IMR-90 (cell line): ENCODE measurements around the gene COL6A3. TPM values are rescaled to one million over a fixed set of nuclear protein-coding genes. Genes with fewer than 3 reads are reported as not detected.

ENCODE experiments used
- ATAC-seq: fragments of 200-7000 bp; cut with Tn5 transposase; 2 replicates; pipeline ENCODE4 v1.9.1; 2020; ENCODE audit warnings: low read depth, mild to moderate bottlenecking, moderate library complexity
- BruUV-seq: library from RNA; stranded (reverse); fragments of 400-500 nt; replicated peaks from 2 replicates; lab custom pipeline; 2021; lab: Mats Ljungman, UMichigan
- CTCF ChIA-PET: fragments of 300-600 bp; formaldehyde crosslinking; extraction: SDS; loops from one replicate; lab custom pipeline; 2021; ENCODE audit warnings: antibody characterized with exemption; lab: Yijun Ruan, JAX
- POLR2A ChIA-PET: fragments of 300-600 bp; sonication (Branson Sonifier 250); formaldehyde crosslinking; loops from one replicate; lab custom pipeline; 2022; ENCODE audit warnings: antibody characterized with exemption; ENCODE audit not compliant: unreplicated experiment; lab: Charles Lee
- DNase-seq: peaks from one replicate; pipeline ENCODE4 v3.0.0; 2013
- H2AFZ ChIP-seq: replicated peaks from 2 replicates; pipeline ENCODE3; 2013; ENCODE audit warnings: low read length, mild to moderate bottlenecking; ENCODE audit not compliant: poor library complexity
- H2AK5ac ChIP-seq: 2 replicates; pipeline ENCODE4 v1.6.1; 2013; ENCODE audit warnings: low read depth, low read length, inconsistent platforms
- H2AK9ac ChIP-seq: replicated peaks from 2 replicates; pipeline ENCODE3; 2013; ENCODE audit warnings: mild to moderate bottlenecking, low read depth, low read length, moderate library complexity; ENCODE audit not compliant: poor library complexity
- H2BK120ac ChIP-seq: 2 replicates; pipeline ENCODE4 v1.6.1; 2013; ENCODE audit warnings: low read depth, low read length, inconsistent platforms
- H2BK15ac ChIP-seq: 3 replicates; pipeline ENCODE4 v1.6.1; 2013; ENCODE audit warnings: low read depth, low read length, inconsistent platforms
- H2BK20ac ChIP-seq: 2 replicates; pipeline ENCODE4 v1.6.1; 2013; ENCODE audit warnings: low read depth, mild to moderate bottlenecking, inconsistent platforms, low read length, moderate library complexity
- H2BK5ac ChIP-seq: 2 replicates; pipeline ENCODE4 v1.6.1; 2013; ENCODE audit warnings: mild to moderate bottlenecking, low read depth, low read length, inconsistent platforms; ENCODE audit not compliant: poor library complexity, severe bottlenecking
- H3K14ac ChIP-seq: replicated peaks from 2 replicates; pipeline ENCODE4 v1.6.1; 2013; ENCODE audit warnings: low read depth, low read length, inconsistent platforms
- H3K18ac ChIP-seq: 2 replicates; pipeline ENCODE4 v1.6.1; 2013; ENCODE audit warnings: low read depth, low read length, control low read depth
- H3K23ac ChIP-seq: 2 replicates; pipeline ENCODE4 v1.6.1; 2013; ENCODE audit warnings: low read depth, low read length, inconsistent platforms
- H3K27ac ChIP-seq: 2 replicates; pipeline ENCODE4 v1.5.1; 2013; ENCODE audit warnings: mild to moderate bottlenecking, control low read depth, low read length; ENCODE audit not compliant: insufficient read depth
- H3K27me3 ChIP-seq: 2 replicates; pipeline ENCODE4 v1.6.1; 2013; ENCODE audit warnings: low read length; ENCODE audit not compliant: control insufficient read depth, insufficient read depth
- H3K36me3 ChIP-seq: 2 replicates; pipeline ENCODE4 v1.6.1; 2013; ENCODE audit warnings: low read length, mixed read lengths; ENCODE audit not compliant: control insufficient read depth, insufficient read depth
- H3K4ac ChIP-seq: 2 replicates; pipeline ENCODE4 v1.6.1; 2013; ENCODE audit warnings: low read depth, low read length, inconsistent platforms
- H3K4me1 ChIP-seq: 2 replicates; pipeline ENCODE4 v1.6.1; 2013; ENCODE audit warnings: low read length, mixed read lengths; ENCODE audit not compliant: control insufficient read depth, insufficient read depth
- H3K4me2 ChIP-seq: 2 replicates; pipeline ENCODE4 v1.6.1; 2013; ENCODE audit warnings: low read depth, mild to moderate bottlenecking, control low read depth, low read length, moderate library complexity
- H3K4me3 ChIP-seq: 2 replicates; pipeline ENCODE4 v1.5.1; 2013; ENCODE audit warnings: low read depth, mild to moderate bottlenecking, control low read depth, low read length, moderate library complexity; ENCODE audit not compliant: insufficient read depth
- H3K56ac ChIP-seq: 2 replicates; pipeline ENCODE4 v1.6.1; 2013; ENCODE audit warnings: low read length, inconsistent platforms; ENCODE audit not compliant: insufficient read depth; ENCODE audit errors: extremely low read depth
- H3K79me1 ChIP-seq, 2 experiments: 2 replicates each; pipeline ENCODE4 v1.6.1; 2013; ENCODE audit warnings: low read length in 2 of 2, inconsistent platforms in 1 of 2, low read depth in 1 of 2
- H3K9ac ChIP-seq: 2 replicates; pipeline ENCODE4 v1.6.1; 2013; ENCODE audit warnings: low read depth, low read length, control low read depth
- H3K9me1 ChIP-seq: 2 replicates; pipeline ENCODE4 v1.6.1; 2013; ENCODE audit warnings: low read length, inconsistent platforms; ENCODE audit not compliant: insufficient read depth
- H3K9me3 ChIP-seq: 2 replicates; pipeline ENCODE4 v1.6.1; 2013; ENCODE audit warnings: low read length; ENCODE audit not compliant: control insufficient read depth, insufficient read depth
- H4K20me1 ChIP-seq: 2 replicates; pipeline ENCODE4 v1.6.1; 2013; ENCODE audit warnings: low read length, inconsistent platforms; ENCODE audit not compliant: insufficient read depth
- H4K5ac ChIP-seq: 2 replicates; pipeline ENCODE4 v1.6.1; 2013; ENCODE audit warnings: mild to moderate bottlenecking, low read depth, low read length, control low read depth
- H4K8ac ChIP-seq, 2 experiments: 2 replicates each; pipeline ENCODE4 v1.6.1; 2013; ENCODE audit warnings: low read depth in 2 of 2, low read length in 2 of 2, control low read depth in 1 of 2, inconsistent platforms in 1 of 2
- H4K91ac ChIP-seq: 2 replicates; pipeline ENCODE4 v1.6.1; 2013; ENCODE audit warnings: low read depth, low read length, inconsistent platforms; ENCODE audit not compliant: insufficient read depth
- BHLHE40 ChIP-seq: fragments of 150-350 bp; IDR thresholded peaks from 2 replicates; pipeline ENCODE4 v1.6.1; 2016; ENCODE audit warnings: mild to moderate bottlenecking, low read depth, low read length
- CEBPB ChIP-seq: IDR thresholded peaks from 2 replicates; pipeline ENCODE4 v1.6.1; 2012; ENCODE audit warnings: low read depth, low read length, improper control_type of control experiment
- CHD1 ChIP-seq: IDR thresholded peaks from 2 replicates; pipeline ENCODE4 v1.6.1; 2012; ENCODE audit warnings: low read depth, low read length, improper control_type of control experiment
- FOS ChIP-seq: fragments of 150-350 bp; IDR thresholded peaks from 2 replicates; pipeline ENCODE4 v1.6.1; 2016; ENCODE audit warnings: low read depth, low read length
- MAFK ChIP-seq: IDR thresholded peaks from 2 replicates; pipeline ENCODE4 v1.6.1; 2012; ENCODE audit warnings: low read depth, low read length, improper control_type of control experiment
- MAZ ChIP-seq: IDR thresholded peaks from 2 replicates; pipeline ENCODE4 v1.6.1; 2012; ENCODE audit warnings: low read depth, mild to moderate bottlenecking, low read length, improper control_type of control experiment, moderate library complexity, borderline replicate concordance
- MXI1 ChIP-seq: IDR thresholded peaks from 2 replicates; pipeline ENCODE4 v1.6.1; 2012; ENCODE audit warnings: low read depth, mild to moderate bottlenecking, low read length, moderate library complexity, borderline replicate concordance
- NFE2L2 ChIP-seq: fragments of 150-350 bp; IDR thresholded peaks from 2 replicates; pipeline ENCODE4 v1.6.1; 2016; ENCODE audit warnings: low read depth, mild to moderate bottlenecking, low read length
- POLR2A ChIP-seq: IDR thresholded peaks from 2 replicates; pipeline ENCODE4 v1.6.1; 2012; ENCODE audit warnings: mild to moderate bottlenecking, low read depth, low read length
- RAD21 ChIP-seq: IDR thresholded peaks from 2 replicates; pipeline ENCODE4 v1.6.1; 2012; ENCODE audit warnings: low read length, improper control_type of control experiment
- RCOR1 ChIP-seq: IDR thresholded peaks from 2 replicates; pipeline ENCODE4 v1.6.1; 2012; ENCODE audit warnings: mild to moderate bottlenecking, low read length, improper control_type of control experiment; ENCODE audit not compliant: insufficient replicate concordance
- RFX5 ChIP-seq: IDR thresholded peaks from 2 replicates; pipeline ENCODE4 v1.8.0; 2012; ENCODE audit warnings: low read depth, mild to moderate bottlenecking, low read length, moderate library complexity
- SMC3 ChIP-seq: fragments of 150-350 bp; IDR thresholded peaks from 2 replicates; pipeline ENCODE4 v1.6.1; 2016; ENCODE audit warnings: low read depth, mild to moderate bottlenecking, antibody characterized with exemption, low read length, moderate library complexity
- WGBS, 2 experiments: methylation state at CpG; one replicate each; pipeline versions ENCODE4 v1.1.5 to v1.1.7; 2013; ENCODE audit warnings: missing lambda C conversion rate in 2 of 2; ENCODE audit not compliant: insufficient read length in 1 of 2; ENCODE audit errors: extremely low coverage in 2 of 2; 5-methylcytosine and 5-hydroxymethylcytosine counted together
- dilution Hi-C: fragments of 300-500 bp; cut with HindIII; formaldehyde crosslinking; loops from one replicate; pipeline ENCODE4 v1.14.3; 2018; ENCODE audit warnings: low sequenced_read_pairs; ENCODE audit not compliant: unreplicated experiment
- in situ Hi-C: fragments of 300-500 bp; cut with MboI; formaldehyde crosslinking; loops from 3 replicates; pipeline ENCODE4 v1.14.3; 2019; ENCODE audit warnings: low sequenced_read_pairs, inconsistent platforms, mixed read lengths
- intact Hi-C: fragments of 100-400 bp; cut with micrococcal nuclease; formaldehyde crosslinking; loops from 2 replicates; pipeline ENCODE4 v1.10.0; 2022
- polyA plus RNA-seq, 3 experiments: library from polyadenylated mRNA; depleted of rRNA; stranded (reverse); fragments of >200 nt; gene quantifications; 2 replicates each; pipeline ENCODE4 v1.2.3, GENCODE V29; 2012; ENCODE audit warnings: low replicate concordance in 1 of 3
- total RNA-seq: library from RNA; depleted of rRNA; stranded (reverse); fragments of >200 nt; gene quantifications from 2 replicates; pipeline ENCODE4 v1.2.3, GENCODE V29; 2012
- TF ChIP-seq, protein P1 (sequence below): conservative IDR thresholded peaks from 2 replicates; pipeline ENCODE4 v1.5.1; 2012; ENCODE audit warnings: mild to moderate bottlenecking, low read depth, low read length, improper control_type of control experiment
- TF ChIP-seq, protein P2 (sequence below): fragments of 150-350 bp; IDR thresholded peaks from 2 replicates; pipeline ENCODE4 v1.6.1; 2017; ENCODE audit warnings: mild to moderate bottlenecking, antibody characterized with exemption, low read length, low read depth
- TF ChIP-seq, protein P3 (sequence below): fragments of 150-350 bp; IDR thresholded peaks from 2 replicates; pipeline ENCODE4 v1.6.1; 2016; ENCODE audit warnings: low read depth, mild to moderate bottlenecking, low read length, moderate library complexity, borderline replicate concordance

The COL6A3 gene
- total and polyA plus RNA-seq, 2 of the 4 experiments (the other 2 are of a cell fraction): 964 to 1,855 TPM

DNA sequence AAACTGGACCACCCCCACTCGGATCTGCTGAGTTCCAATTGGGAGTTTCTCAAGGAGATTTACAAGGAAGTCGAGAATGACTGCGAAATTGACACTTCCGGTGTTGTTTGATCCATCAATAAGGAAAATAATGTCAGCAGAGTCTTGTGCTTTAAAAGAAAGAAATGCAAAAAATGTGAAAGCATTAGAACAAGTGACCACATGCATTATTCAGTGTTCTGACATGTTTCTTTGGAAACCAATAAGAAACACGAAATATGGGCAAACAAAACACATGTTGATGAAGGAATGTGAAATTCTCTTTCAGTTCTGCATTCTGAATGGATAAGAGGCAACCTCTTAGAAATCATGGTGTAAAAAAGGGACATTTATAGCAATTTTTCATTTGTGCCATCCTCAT lies 25.9 kb downstream of the COL6A3 start:
- H4K20me1 ChIP-seq: peaks cover 94% of the 10 kb centered on the region
- H3K23ac ChIP-seq: no peak overlapping the region
- peak overlapping the region; percentile 25 for H3K27ac ChIP-seq

More for the DNA sequence above, 25.9 kb downstream of the COL6A3 start:
- H4K5ac ChIP-seq: no peak overlapping the region
- CTCF ChIA-PET: no interaction called here
- BruUV-seq: no TSS peak
- H3K9me1 ChIP-seq: peaks cover 30% of the 10 kb centered on the region
- DNase-seq: no peak
- no peak overlapping the region for H2BK5ac ChIP-seq
- H3K4me3 ChIP-seq: no peak overlapping the region
- TF ChIP-seq, protein P1, sequence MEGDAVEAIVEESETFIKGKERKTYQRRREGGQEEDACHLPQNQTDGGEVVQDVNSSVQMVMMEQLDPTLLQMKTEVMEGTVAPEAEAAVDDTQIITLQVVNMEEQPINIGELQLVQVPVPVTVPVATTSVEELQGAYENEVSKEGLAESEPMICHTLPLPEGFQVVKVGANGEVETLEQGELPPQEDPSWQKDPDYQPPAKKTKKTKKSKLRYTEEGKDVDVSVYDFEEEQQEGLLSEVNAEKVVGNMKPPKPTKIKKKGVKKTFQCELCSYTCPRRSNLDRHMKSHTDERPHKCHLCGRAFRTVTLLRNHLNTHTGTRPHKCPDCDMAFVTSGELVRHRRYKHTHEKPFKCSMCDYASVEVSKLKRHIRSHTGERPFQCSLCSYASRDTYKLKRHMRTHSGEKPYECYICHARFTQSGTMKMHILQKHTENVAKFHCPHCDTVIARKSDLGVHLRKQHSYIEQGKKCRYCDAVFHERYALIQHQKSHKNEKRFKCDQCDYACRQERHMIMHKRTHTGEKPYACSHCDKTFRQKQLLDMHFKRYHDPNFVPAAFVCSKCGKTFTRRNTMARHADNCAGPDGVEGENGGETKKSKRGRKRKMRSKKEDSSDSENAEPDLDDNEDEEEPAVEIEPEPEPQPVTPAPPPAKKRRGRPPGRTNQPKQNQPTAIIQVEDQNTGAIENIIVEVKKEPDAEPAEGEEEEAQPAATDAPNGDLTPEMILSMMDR: no peak
- no peak; the same call in 1 of the 2 replicates for TF ChIP-seq POLR2A
- TF ChIP-seq MAZ: no peak
- TF ChIP-seq RFX5: no peak
- TF ChIP-seq, protein P2, sequence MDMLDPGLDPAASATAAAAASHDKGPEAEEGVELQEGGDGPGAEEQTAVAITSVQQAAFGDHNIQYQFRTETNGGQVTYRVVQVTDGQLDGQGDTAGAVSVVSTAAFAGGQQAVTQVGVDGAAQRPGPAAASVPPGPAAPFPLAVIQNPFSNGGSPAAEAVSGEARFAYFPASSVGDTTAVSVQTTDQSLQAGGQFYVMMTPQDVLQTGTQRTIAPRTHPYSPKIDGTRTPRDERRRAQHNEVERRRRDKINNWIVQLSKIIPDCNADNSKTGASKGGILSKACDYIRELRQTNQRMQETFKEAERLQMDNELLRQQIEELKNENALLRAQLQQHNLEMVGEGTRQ: no peak
- no peak for TF ChIP-seq NFE2L2
- TF ChIP-seq RCOR1: no peak
- TF ChIP-seq RAD21: no peak
- no peak for TF ChIP-seq MAFK
- TF ChIP-seq BHLHE40: no peak
- TF ChIP-seq, protein P3, sequence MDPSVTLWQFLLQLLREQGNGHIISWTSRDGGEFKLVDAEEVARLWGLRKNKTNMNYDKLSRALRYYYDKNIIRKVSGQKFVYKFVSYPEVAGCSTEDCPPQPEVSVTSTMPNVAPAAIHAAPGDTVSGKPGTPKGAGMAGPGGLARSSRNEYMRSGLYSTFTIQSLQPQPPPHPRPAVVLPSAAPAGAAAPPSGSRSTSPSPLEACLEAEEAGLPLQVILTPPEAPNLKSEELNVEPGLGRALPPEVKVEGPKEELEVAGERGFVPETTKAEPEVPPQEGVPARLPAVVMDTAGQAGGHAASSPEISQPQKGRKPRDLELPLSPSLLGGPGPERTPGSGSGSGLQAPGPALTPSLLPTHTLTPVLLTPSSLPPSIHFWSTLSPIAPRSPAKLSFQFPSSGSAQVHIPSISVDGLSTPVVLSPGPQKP: no peak
- no peak for TF ChIP-seq FOS
- TF ChIP-seq MXI1: no peak
- no peak for TF ChIP-seq CEBPB
- TF ChIP-seq CHD1: no peak
- no peak for TF ChIP-seq SMC3
- H2BK120ac ChIP-seq: no peak overlapping the region
- no peak overlapping the region for H4K91ac ChIP-seq
- no peak for ATAC-seq
- in situ Hi-C loops: no loop called here
- 90% methylated on average over 2 of the region's 5 CpGs; no CpG with 5 or more reads in 1 of the 2 experiments for WGBS, 2 experiments
- no peak overlapping the region for H2AK5ac ChIP-seq
- no peak overlapping the region for H3K4me2 ChIP-seq
- peaks cover 24 to 78% of the 10 kb centered on the region in 2 experiments for H3K79me1 ChIP-seq
- dilution Hi-C loops: no loop called here
- no peak overlapping the region for H3K9ac ChIP-seq
- H3K36me3 ChIP-seq: peaks cover 67% of the 10 kb centered on the region
- no peak overlapping the region for H3K56ac ChIP-seq
- H3K4ac ChIP-seq: no peak overlapping the region
- H2BK20ac ChIP-seq: no peak overlapping the region
- H3K18ac ChIP-seq: no peak overlapping the region
- H4K8ac ChIP-seq: no peak overlapping the region
- intact Hi-C loops: no loop called here
- peaks cover 31% of the 10 kb centered on the region for H3K4me1 ChIP-seq
- POLR2A ChIA-PET: no interaction called here
- no peaks in the 10 kb centered on the region for H3K27me3 ChIP-seq
- no peak overlapping the region for H2AK9ac ChIP-seq
- H3K9me3 ChIP-seq: no peaks in the 10 kb centered on the region
- no peak overlapping the region for H2BK15ac ChIP-seq
- H3K14ac ChIP-seq: no peak overlapping the region
- no peak overlapping the region for H2AFZ ChIP-seq
